ENCODE measurements around the gene ZBTB7B.
"Not testable (repeated sequence)": the region's sequence is repeated elsewhere in the genome, so short reads cannot be mapped to it uniquely, and the experiment has no call there.

The ZBTB7B gene

GRCh38 chr1:154978360-154978759, 24.2 kb upstream of the ZBTB7B start:
- no peak for DNase-seq (ENCODE audit: low read depth)
- H3K4me3 ChIP-seq (ENCODE audit: low read length): no peak overlapping the region
- TF ChIP-seq, protein P1, sequence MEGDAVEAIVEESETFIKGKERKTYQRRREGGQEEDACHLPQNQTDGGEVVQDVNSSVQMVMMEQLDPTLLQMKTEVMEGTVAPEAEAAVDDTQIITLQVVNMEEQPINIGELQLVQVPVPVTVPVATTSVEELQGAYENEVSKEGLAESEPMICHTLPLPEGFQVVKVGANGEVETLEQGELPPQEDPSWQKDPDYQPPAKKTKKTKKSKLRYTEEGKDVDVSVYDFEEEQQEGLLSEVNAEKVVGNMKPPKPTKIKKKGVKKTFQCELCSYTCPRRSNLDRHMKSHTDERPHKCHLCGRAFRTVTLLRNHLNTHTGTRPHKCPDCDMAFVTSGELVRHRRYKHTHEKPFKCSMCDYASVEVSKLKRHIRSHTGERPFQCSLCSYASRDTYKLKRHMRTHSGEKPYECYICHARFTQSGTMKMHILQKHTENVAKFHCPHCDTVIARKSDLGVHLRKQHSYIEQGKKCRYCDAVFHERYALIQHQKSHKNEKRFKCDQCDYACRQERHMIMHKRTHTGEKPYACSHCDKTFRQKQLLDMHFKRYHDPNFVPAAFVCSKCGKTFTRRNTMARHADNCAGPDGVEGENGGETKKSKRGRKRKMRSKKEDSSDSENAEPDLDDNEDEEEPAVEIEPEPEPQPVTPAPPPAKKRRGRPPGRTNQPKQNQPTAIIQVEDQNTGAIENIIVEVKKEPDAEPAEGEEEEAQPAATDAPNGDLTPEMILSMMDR (IDR thresholded peaks at IDR 0.05; ENCODE audit: insufficient read depth, low read depth, low read length, missing control alignments): no peak

- TF ChIP-seq, protein P1 (IDR thresholded peaks at IDR 0.05; ENCODE audit: insufficient read depth, low read depth, low read length, missing control alignments): no peak
- peak overlapping the region; percentile 91 for H3K4me3 ChIP-seq (ENCODE audit: low read length)
- DNase-seq (ENCODE audit: low read depth): no peak
Measured at GRCh38 chr1:154982341-154982740, 20.3 kb upstream of the ZBTB7B start.

GRCh38 chr1:154982897-154983648, 19.5 kb upstream of the ZBTB7B start, which contains the start of gene FLAD1:
Gene FLAD1 (plus strand): TSS chr1:154983344. CDS start chr1:154983695, 351 bp downstream.
- TF ChIP-seq, protein P1 (IDR thresholded peaks at IDR 0.05; ENCODE audit: insufficient read depth, low read depth, low read length, missing control alignments): no peak
- DNase-seq (ENCODE audit: low read depth): peak; percentile 100
- H3K4me3 ChIP-seq (ENCODE audit: low read length): peak within 1 kb of the TSS; percentile 91

DNA sequence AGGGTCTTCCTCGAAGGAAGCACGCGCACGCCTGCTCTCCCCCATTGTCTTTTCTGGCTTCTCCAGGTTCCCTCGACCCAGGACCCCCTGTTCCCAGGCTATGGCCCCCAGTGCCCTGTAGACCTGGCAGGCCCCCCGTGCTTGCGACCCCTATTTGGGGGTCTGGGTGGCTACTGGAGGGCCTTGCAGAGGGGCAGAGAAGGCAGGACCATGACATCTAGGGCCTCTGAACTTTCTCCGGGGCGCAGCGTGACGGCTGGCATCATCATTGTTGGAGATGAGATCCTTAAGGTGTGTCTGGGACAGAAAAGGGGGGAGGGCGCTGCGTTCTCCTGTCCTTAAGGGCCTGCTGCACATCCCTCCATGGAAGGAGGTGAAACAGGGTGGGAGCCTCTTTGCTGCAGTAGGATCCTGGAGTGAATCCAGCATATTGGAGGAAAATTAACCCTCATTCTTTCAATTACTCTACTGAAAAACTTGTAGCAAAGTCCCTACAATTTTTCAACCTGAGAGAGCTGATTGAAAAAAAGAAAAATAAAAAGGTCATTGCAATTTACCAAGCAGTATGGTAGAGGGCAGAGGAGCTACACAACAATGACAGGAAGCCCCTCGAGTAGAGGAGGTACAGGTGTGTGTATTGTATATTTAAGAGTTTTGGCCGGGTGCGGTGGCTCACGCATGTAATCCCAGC, 18.7 kb upstream of the ZBTB7B start:
- TF ChIP-seq, protein P1 (IDR thresholded peaks at IDR 0.05; ENCODE audit: insufficient read depth, low read depth, low read length, missing control alignments): no peak
- peak overlapping the region; percentile 91 for H3K4me3 ChIP-seq (ENCODE audit: low read length)
- no peak for DNase-seq (ENCODE audit: low read depth)

DNA sequence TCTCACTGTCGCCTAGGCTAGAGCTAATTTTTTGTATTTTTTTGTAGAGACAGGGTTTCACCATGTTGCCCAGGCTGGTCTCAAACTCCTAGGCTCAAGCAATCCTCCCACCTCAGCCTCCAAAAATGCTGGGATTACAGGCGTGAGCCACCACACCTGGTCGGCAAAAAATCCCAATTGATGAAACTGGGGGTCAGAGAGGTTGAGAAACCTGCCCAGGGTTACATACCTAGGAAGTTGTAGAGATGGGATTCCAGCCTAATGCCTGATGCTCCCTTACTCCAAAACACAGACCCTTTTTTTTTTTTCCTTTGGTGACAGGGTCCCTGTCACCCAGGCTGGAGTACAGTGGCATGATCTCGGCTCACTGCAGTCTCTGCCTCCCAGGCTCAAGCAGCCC, 15.9 kb upstream of the ZBTB7B start:
- H3K4me3 ChIP-seq (ENCODE audit: low read length); DNase-seq (ENCODE audit: low read depth): not testable (repeated sequence)

GRCh38 chr1:154987326-154987725, 15.3 kb upstream of the ZBTB7B start:
- TF ChIP-seq, protein P1 (IDR thresholded peaks at IDR 0.05; ENCODE audit: insufficient read depth, low read depth, low read length, missing control alignments): no peak
- no peak for DNase-seq (ENCODE audit: low read depth)
- no peak overlapping the region for H3K4me3 ChIP-seq (ENCODE audit: low read length)

GRCh38 chr1:154988058-154988954, 14.3 kb upstream of the ZBTB7B start:
- TF ChIP-seq, protein P1 (IDR thresholded peaks at IDR 0.05; ENCODE audit: insufficient read depth, low read depth, low read length, missing control alignments): no peak
- DNase-seq (ENCODE audit: low read depth): no peak
- no peak overlapping the region for H3K4me3 ChIP-seq (ENCODE audit: low read length)
